Thyroid gland (tissue), 4 donors: ENCODE results near the gene FOXL3. TPM values are rescaled to one million over a fixed set of nuclear protein-coding genes. Genes with fewer than 3 reads are reported as not detected.

Experiments used
- DNase-seq, 2 donors: peaks; one replicate each; pipeline ENCODE4 v3.0.0-alpha.2; 2019
- H3K27ac ChIP-seq, 3 donors: fragments of 200-600 bp; sonication (generic); 1 replicate in 2 of 3; 2 replicates in 1 of 3; pipeline ENCODE4 v1.5.1; 2016 to 2019; ENCODE audit warnings: mild to moderate bottlenecking in 1 of 3, moderate library complexity in 1 of 3
- H3K27me3 ChIP-seq: fragments of 200-600 bp; sonication (generic); one replicate; pipeline ENCODE4 v1.5.1; 2019
- H3K36me3 ChIP-seq, 2 donors: fragments of 200-600 bp; sonication (generic); one replicate each; pipeline ENCODE4 v1.5.1; 2016 to 2019
- H3K4me1 ChIP-seq, 2 donors: fragments of 200-600 bp; sonication (generic); one replicate each; pipeline ENCODE4 v1.5.1; 2017 to 2019
- H3K4me3 ChIP-seq, 3 donors: fragments of 200-600 bp; sonication (generic); replicated peaks in 1 of 3; 1 replicate in 2 of 3; 2 replicates in 1 of 3; pipeline ENCODE4 v1.5.1; 2016; ENCODE audit warnings: mild to moderate bottlenecking in 1 of 3
- H3K9me3 ChIP-seq: fragments of 200-600 bp; sonication (generic); one replicate; pipeline ENCODE4 v1.5.1; 2017
- POLR2A ChIP-seq, 2 donors: fragments of 450-650 bp; IDR thresholded peaks; one replicate each; pipeline ENCODE4 v1.6.1; 2017; ENCODE audit warnings: antibody characterized with exemption in 2 of 2, mild to moderate bottlenecking in 2 of 2, moderate library complexity in 1 of 2
- WGBS, 2 donors: methylation state at CpG; one replicate each; pipeline ENCODE4 v1.1.5; 2017; 5-methylcytosine and 5-hydroxymethylcytosine counted together
- intact Hi-C: fragments of 100-400 bp; cut with DNase I; formaldehyde crosslinking; loops from one replicate; pipeline ENCODE4 v1.15.1; 2023
- total RNA-seq, 4 donors: library from RNA; depleted of rRNA; stranded (reverse); fragments of >200 nt; gene quantifications; one replicate each; pipeline ENCODE4 v1.2.3, GENCODE V29; 2016
- TF ChIP-seq, protein P1 (sequence below), 6 experiments: fragments of 200-600 bp in 3 of 6; fragments of 450-650 bp in 3 of 6; sonication (generic) in 3 of 6; IDR thresholded peaks; one replicate each; pipeline ENCODE4 v1.5.1; 2016 to 2019; ENCODE audit warnings: antibody characterized with exemption in 6 of 6, mild to moderate bottlenecking in 2 of 6, inconsistent platforms in 1 of 6, moderate library complexity in 1 of 6

The FOXL3 gene
- total RNA-seq, 4 donors from 2014 or later = not detected

DNA sequence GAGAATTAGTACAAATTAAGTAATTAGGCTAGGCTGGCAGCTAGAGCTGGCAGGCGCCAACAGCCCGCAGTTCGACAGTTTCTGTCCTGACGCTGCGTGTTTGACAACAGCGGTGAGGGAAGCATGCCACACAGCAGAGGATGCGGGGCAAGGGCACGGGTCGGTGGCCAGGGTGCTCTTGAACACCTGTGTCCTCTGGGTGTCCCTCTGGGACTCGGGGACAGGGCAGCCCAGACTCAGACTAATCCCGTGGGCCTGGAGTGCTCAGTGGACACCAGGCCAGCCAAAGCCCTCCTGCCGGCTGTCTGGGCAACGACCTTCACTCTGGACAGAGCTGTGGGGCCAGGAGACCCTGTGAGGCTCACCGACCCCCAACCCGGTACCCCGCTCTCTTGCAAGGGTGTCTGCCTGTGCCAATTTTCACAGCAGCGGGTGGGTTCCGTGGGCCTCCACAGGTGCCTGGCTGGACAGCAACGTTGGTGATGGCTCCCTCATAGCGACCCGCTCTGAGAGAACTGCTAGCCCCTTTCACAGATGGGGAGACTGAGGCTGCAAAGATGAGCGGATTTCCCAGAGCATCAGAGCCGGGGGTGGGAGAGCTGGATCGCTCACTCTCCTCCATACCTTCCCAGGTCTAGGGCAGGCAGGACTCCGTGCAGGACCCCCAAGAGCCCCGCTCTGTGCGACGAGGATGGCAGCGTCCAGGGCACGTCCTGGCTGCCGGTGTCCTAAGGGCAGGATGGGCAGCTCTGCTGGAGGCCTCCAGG is 48.5 kb downstream of the FOXL3 start:
- Histone ChIP-seq H3K4me1 (peaks cover 0 to 1% of the 10 kb centered on the region in 2 donors), H3K36me3 (no peaks in the 10 kb centered on the region), H3K9me3 (no peaks in the 10 kb centered on the region), H3K27me3 (no peaks in the 10 kb centered on the region), H3K27ac (no peak overlapping the region), H3K4me3 (no peak overlapping the region)
- 91 to 92% methylated on average over 19 to 28 of the region's 31 CpGs for WGBS, 2 donors
- intact Hi-C loops = no loop called here
- TF ChIP-seq, protein P1, sequence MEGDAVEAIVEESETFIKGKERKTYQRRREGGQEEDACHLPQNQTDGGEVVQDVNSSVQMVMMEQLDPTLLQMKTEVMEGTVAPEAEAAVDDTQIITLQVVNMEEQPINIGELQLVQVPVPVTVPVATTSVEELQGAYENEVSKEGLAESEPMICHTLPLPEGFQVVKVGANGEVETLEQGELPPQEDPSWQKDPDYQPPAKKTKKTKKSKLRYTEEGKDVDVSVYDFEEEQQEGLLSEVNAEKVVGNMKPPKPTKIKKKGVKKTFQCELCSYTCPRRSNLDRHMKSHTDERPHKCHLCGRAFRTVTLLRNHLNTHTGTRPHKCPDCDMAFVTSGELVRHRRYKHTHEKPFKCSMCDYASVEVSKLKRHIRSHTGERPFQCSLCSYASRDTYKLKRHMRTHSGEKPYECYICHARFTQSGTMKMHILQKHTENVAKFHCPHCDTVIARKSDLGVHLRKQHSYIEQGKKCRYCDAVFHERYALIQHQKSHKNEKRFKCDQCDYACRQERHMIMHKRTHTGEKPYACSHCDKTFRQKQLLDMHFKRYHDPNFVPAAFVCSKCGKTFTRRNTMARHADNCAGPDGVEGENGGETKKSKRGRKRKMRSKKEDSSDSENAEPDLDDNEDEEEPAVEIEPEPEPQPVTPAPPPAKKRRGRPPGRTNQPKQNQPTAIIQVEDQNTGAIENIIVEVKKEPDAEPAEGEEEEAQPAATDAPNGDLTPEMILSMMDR (IDR thresholded peaks at IDR 0.05) = no peak
- TF ChIP-seq POLR2A (IDR thresholded peaks at IDR 0.05) = no peak
- DNase-seq = no peak

DNA sequence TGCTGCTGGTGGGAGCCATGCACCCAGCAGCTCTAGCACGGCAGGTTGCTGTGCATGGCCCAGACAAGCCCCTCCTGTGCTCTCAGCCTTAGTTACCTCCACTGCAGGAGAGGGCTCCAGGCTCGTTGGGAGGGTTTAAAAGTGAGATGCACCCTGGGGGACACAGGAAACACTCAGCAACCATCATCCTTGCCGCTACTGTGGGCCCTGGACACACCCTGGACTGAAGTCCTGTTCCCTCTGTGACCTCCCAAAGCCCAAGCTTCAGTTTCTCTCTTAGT is 49.0 kb downstream of the FOXL3 start:
- intact Hi-C loops = no loop called here
- TF ChIP-seq, protein P1 (IDR thresholded peaks at IDR 0.05) = no peak
- no peak for TF ChIP-seq POLR2A (IDR thresholded peaks at IDR 0.05)
- Histone ChIP-seq H3K36me3 (no peaks in the 10 kb centered on the region), H3K9me3 (no peaks in the 10 kb centered on the region), H3K4me1 (no peaks in the 10 kb centered on the region), H3K27ac (no peak overlapping the region), H3K4me3 (no peak overlapping the region), H3K27me3 (no peaks in the 10 kb centered on the region)
- WGBS, 2 donors = 70 to 81% methylated on average over 2 to 3 of the region's 3 CpGs
- DNase-seq = no peak

DNA sequence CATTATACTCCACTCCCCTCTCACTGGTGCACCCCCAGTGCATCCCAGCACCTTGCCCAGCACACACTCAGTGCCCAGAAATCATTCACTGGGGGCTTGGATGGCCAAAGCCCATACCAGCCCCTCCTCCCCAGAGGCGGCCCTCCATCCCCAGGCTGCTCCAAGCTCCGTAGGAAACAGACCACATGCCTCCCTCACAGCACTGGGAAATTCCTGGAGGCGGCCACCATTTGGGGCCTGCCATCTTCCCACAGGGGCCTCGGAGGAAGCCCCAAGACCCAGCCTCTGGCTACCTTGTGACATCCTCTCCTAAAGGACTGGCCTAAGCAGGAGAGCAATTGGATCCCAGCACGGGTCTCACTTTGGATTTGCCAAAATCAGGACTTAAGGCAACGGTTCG is 49.7 kb downstream of the FOXL3 start:
- intact Hi-C loops = no loop called here
- no peak for DNase-seq
- Histone ChIP-seq H3K9me3 (no peaks in the 10 kb centered on the region), H3K36me3 (no peaks in the 10 kb centered on the region), H3K27me3 (no peaks in the 10 kb centered on the region), H3K4me1 (no peaks in the 10 kb centered on the region), H3K4me3 (no peak overlapping the region), H3K27ac (no peak overlapping the region)
- 74 to 85% methylated on average over 7 of the region's 7 CpGs for WGBS, 2 donors
- no peak for TF ChIP-seq POLR2A (IDR thresholded peaks at IDR 0.05)
- TF ChIP-seq, protein P1 (IDR thresholded peaks at IDR 0.05) = no peak

DNA sequence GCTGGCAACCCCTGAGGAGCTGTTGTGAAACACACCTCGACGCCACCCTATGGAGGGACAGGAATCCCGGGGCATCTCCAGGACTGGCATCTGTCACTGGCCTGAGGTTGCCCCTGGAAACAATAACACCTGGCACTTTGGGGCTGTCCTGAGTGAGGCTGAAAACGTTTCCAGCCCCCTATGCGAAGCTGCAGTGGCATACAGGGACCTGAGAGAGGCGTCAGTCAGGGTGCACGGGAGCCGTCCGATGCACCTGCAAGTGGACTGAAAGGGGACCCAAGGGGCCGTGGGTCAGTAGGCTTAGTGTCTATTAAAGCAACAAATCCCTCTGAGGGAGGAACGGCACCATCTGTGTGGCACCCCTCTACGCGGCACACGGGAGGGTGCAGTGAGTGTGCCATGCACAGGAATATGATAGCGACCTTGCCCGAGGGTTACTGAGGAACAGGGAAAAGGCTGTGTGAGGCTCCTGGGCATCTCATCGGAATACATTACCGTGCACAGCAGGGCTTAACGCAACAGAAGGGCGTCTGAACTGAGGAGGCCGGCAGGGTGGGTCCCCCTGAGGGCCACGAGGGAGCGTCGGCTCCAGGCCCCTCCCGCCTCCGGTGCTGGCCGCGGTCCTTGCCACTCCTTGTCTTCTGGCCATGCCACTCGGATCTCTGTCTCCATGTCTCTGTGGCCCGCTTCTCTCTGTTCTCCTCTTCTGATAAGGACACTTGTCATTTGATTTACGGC is 50.4 kb downstream of the FOXL3 start:
- Histone ChIP-seq H3K4me3 (no peak overlapping the region), H3K27me3 (no peaks in the 10 kb centered on the region), H3K36me3 (no peaks in the 10 kb centered on the region), H3K9me3 (no peaks in the 10 kb centered on the region), H3K27ac (no peak overlapping the region), H3K4me1 (no peaks in the 10 kb centered on the region)
- WGBS, 2 donors = 46 to 50% methylated on average over 23 to 31 of the region's 31 CpGs
- intact Hi-C loops = no loop called here
- no peak for DNase-seq
- TF ChIP-seq POLR2A (IDR thresholded peaks at IDR 0.05) = no peak
- TF ChIP-seq, protein P1 (IDR thresholded peaks at IDR 0.05) = no peak

Other genes with a start within 250 kb of the FOXL3 start
- gene FAM20C, start 97.6 kb upstream of the FOXL3 start, total RNA-seq = 10 to 100 TPM; 14.0 to 41.8 (median 23.3) TPM
- 10 to 100 TPM in 2 of 4 donors, 1 to 10 TPM in 2; 6.6 to 20.0 (median 10.8) TPM for gene PDGFA, start 229.7 kb downstream of the FOXL3 start, total RNA-seq